ENCODE data around the gene OAS2. TPM values are rescaled to one million over a fixed set of nuclear protein-coding genes. Genes with fewer than 3 reads are reported as not detected.

The OAS2 gene
- polyA plus RNA-seq, 1 donor (not counting 4 experiments of a cell fraction or from before 2014, with no cell fraction given), result 92.7 TPM

DNA sequence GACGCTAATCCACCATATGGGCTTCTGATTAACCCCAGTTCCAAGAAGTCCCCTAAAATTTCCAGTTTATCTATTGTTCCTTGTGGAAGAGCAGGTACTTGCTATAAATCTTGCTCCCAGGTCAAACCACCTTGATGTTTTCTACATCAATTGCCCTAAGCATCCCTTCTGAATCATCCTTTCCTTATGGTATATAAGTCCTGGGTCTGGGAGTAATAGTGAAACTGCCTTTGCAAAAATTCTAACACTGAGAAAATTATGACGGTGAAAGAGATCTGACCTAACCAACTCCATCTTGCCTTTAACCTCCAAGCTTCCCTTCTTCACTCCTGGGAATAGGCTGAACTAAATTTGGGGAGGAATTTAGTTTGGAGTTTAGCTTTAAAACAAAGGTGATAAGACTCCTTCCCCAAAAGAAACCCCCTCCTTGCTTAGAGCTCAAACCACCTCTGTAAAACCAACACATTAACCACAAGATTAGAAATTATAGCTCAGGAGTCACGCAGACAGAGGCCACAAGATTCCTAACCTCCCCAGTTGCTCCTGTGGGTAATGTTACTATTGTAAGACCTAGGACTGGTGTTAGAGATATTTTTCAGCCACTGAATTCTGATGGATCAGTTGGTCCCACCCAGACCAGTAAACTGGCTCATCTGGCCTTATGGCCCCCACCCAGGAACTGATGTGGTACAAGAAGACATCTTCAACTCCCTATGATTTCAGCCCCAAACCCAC is 44.4 kb downstream of the OAS2 start:
- Histone ChIP-seq H4K20me1 (ENCODE audit: control insufficient read depth, extremely low read depth, insufficient read depth, low read length) (no peaks in the 10 kb centered on the region), H3K79me2 (ENCODE audit: control insufficient read depth, insufficient read depth, low read length) (no peaks in the 10 kb centered on the region), H3K27ac (ENCODE audit: control insufficient read depth, insufficient read depth, low read length) (no peak overlapping the region), H3K9me1 (ENCODE audit: control insufficient read depth, extremely low read depth, insufficient read depth, low read length) (no peaks in the 10 kb centered on the region), H3K4me2 (ENCODE audit: control insufficient read depth, extremely low read depth, insufficient read depth, low read depth, low read length) (no peak overlapping the region), H3K4me3 (ENCODE audit: control insufficient read depth in 2 of 3, extremely low read depth in 1 of 3, insufficient read depth in 2 of 3, low read depth in 1 of 3, low read length in 3 of 3) (no peak overlapping the region), H3K9me3 (ENCODE audit: control insufficient read depth, low read depth, low read length) (no peaks in the 10 kb centered on the region), H3K36me3 (ENCODE audit: control insufficient read depth in 2 of 2, extremely low read depth in 1 of 2, insufficient read depth in 2 of 2, low read length in 2 of 2) (no peaks in the 10 kb centered on the region), H3K27me3 (ENCODE audit: control insufficient read depth, extremely low read depth, insufficient read depth, low read length) (no peaks in the 10 kb centered on the region), H3K9ac (ENCODE audit: control insufficient read depth, extremely low read depth, insufficient read depth, low read length) (no peak overlapping the region), H2AFZ (ENCODE audit: control insufficient read depth, low read length) (no peak overlapping the region), H3K4me1 (ENCODE audit: control insufficient read depth, extremely low read depth, insufficient read depth, low read length) (peaks cover 18% of the 10 kb centered on the region)
- dilution Hi-C loops (cut with MboI; ENCODE audit: extremely low pct_ligation_motif_present, low sequenced_read_pairs), result no loop called here
- TF ChIP-seq EZH2 (IDR thresholded peaks at IDR 0.05; ENCODE audit: low read length), result no peak
- FAIRE-seq (no peak), DNase-seq (ENCODE audit: low read depth, low spot score) (no peak)

DNA sequence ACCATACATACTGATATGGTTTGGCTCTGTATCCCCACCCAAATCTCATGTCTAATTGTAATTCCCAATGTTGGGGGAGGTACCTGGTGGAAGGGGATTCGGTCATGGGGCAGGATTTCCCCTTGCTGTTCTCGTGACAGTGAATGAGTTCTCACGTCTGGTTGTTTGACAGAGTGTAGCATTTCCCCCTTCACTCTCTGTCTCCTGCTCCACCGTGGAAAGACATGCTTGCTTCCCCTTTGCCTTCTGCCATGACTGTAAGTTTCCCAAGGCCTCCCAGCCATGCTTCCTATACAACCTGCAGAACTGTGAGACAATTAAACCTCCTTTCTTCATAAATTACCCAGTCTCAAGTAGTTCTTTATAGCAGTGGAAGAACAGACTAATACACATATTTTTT is 49.4 kb downstream of the OAS2 start:
- Histone ChIP-seq H4K20me1 (ENCODE audit: control insufficient read depth, extremely low read depth, insufficient read depth, low read length) (no peaks in the 10 kb centered on the region), H3K9ac (ENCODE audit: control insufficient read depth, extremely low read depth, insufficient read depth, low read length) (no peak overlapping the region), H3K4me3 (ENCODE audit: control insufficient read depth in 2 of 3, extremely low read depth in 1 of 3, insufficient read depth in 2 of 3, low read depth in 1 of 3, low read length in 3 of 3) (no peak overlapping the region), H3K9me3 (ENCODE audit: control insufficient read depth, low read depth, low read length) (no peaks in the 10 kb centered on the region), H3K79me2 (ENCODE audit: control insufficient read depth, insufficient read depth, low read length) (no peaks in the 10 kb centered on the region), H2AFZ (ENCODE audit: control insufficient read depth, low read length) (no peak overlapping the region), H3K36me3 (ENCODE audit: control insufficient read depth in 2 of 2, extremely low read depth in 1 of 2, insufficient read depth in 2 of 2, low read length in 2 of 2) (no peaks in the 10 kb centered on the region), H3K9me1 (ENCODE audit: control insufficient read depth, extremely low read depth, insufficient read depth, low read length) (no peaks in the 10 kb centered on the region), H3K27me3 (ENCODE audit: control insufficient read depth, extremely low read depth, insufficient read depth, low read length) (no peaks in the 10 kb centered on the region), H3K4me2 (ENCODE audit: control insufficient read depth, extremely low read depth, insufficient read depth, low read depth, low read length) (no peak overlapping the region), H3K4me1 (ENCODE audit: control insufficient read depth, extremely low read depth, insufficient read depth, low read length) (no peaks in the 10 kb centered on the region), H3K27ac (ENCODE audit: control insufficient read depth, insufficient read depth, low read length) (no peak overlapping the region)
- FAIRE-seq (no peak), DNase-seq (ENCODE audit: low read depth, low spot score) (no peak)
- dilution Hi-C loops (cut with MboI; ENCODE audit: extremely low pct_ligation_motif_present, low sequenced_read_pairs), result no loop called here
- TF ChIP-seq EZH2 (IDR thresholded peaks at IDR 0.05; ENCODE audit: low read length), result no peak
- TF ChIP-seq, protein P1, sequence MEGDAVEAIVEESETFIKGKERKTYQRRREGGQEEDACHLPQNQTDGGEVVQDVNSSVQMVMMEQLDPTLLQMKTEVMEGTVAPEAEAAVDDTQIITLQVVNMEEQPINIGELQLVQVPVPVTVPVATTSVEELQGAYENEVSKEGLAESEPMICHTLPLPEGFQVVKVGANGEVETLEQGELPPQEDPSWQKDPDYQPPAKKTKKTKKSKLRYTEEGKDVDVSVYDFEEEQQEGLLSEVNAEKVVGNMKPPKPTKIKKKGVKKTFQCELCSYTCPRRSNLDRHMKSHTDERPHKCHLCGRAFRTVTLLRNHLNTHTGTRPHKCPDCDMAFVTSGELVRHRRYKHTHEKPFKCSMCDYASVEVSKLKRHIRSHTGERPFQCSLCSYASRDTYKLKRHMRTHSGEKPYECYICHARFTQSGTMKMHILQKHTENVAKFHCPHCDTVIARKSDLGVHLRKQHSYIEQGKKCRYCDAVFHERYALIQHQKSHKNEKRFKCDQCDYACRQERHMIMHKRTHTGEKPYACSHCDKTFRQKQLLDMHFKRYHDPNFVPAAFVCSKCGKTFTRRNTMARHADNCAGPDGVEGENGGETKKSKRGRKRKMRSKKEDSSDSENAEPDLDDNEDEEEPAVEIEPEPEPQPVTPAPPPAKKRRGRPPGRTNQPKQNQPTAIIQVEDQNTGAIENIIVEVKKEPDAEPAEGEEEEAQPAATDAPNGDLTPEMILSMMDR (optimal IDR thresholded peaks at IDR 0.05 in 1 of 3, IDR thresholded peaks at IDR 0.05 in 1 of 3, conservative IDR thresholded peaks at IDR 0.05 in 1 of 3; ENCODE audit: extremely low read depth in 1 of 3, insufficient read depth in 2 of 3, low read length in 3 of 3), result no peak

Data from keratinocyte (primary cell).